Activated CD4-positive, alpha-beta T cell treated with anti-CD3 and anti-CD28 coated beads, Interleukin-2, amount 50 U/mL, for 1 hour (primary cell): ENCODE results near the gene KRT73.
"Not testable (repeated sequence)": the region's sequence is repeated elsewhere in the genome, so short reads cannot be mapped to it uniquely, and the experiment has no call there.

Source experiments
- DNase-seq: peaks from one replicate; pipeline ENCODE4 v3.0.0-alpha.2; 2020

Gene KRT73

GRCh38 chr12:52598966-52599365 is 19.4 kb downstream of the KRT73 start:
- no peak for DNase-seq

- DNase-seq = not testable (repeated sequence)
These were observed 24.1 kb downstream of the KRT73 start for GRCh38 chr12:52594237-52594636.

DNA sequence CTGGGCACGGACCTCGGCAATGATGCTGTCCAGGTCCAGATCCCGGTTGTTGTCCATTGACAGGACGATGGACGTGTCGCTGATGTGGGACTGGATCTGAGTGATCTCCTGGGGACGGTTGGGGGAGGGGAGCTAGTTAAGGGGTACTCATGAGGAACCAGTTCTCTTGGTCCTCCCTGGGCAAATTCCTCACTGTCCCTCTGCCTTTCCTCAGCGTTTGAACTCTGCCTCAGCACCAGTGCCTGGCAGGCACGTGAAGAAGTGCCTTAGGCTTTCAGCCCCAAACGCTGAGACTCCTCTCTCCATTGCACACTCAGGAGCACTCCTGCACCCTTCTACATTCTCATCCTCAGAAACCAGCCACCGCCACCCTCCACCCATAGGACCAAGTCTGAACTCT is 26.8 kb downstream of the KRT73 start:
- DNase-seq = no peak

- no peak for DNase-seq
These were observed 28.3 kb downstream of the KRT73 start for GRCh38 chr12:52590021-52590420.

DNA sequence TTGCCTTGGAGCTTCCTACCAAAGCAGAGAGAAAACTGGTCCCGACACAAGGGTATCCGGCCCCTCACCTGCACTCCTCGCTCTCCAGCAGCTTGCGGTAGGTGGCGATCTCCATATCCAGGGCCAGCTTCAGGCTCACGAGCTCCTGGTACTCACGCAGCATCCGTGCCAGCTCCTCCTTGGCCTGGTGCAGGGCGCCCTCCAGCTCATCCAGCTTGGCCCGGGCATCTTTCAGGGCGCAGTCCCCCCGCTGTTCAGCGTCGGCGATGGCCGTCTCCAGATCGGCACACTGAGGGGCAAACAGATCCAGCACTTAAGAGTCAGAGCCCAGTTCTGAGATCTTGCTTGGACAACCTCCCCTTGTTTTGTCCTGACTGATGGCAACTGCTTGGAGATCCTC is 30.8 kb downstream of the KRT73 start:
- no peak for DNase-seq

GRCh38 chr12:52585946-52586345 is 32.4 kb downstream of the KRT73 start:
- DNase-seq = peak; percentile 76

- no peak for DNase-seq
These were observed 33.3 kb downstream of the KRT73 start for GRCh38 chr12:52585066-52585465.

GRCh38 chr12:52584156-52584682 is 34.1 kb downstream of the KRT73 start:
- no peak for DNase-seq

DNA sequence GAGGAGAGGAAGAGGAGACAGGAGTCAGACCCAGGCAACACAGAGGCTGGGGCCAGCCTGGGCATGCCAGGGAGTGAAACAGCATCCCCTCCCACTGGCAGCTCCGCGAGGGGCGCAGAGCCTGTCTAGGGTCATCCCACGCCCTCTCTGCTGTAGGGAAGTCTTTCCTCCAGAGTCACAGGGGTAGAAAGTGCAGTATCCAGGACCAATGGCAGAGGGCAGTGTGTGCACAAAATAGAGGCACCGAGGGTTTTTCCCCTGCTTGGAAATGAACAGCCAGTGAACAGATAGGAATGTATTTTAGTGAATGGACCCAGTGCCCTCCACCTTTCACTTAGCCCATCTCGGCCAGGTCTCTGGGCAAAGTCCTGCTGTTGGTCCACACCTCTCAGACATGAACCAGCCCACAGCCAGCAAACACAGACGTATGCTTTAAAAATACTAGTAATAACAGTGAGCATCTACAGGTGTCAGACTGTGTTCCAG is 35.3 kb downstream of the KRT73 start:
- peak; percentile 63 for DNase-seq

- no peak for DNase-seq
These were observed 35.9 kb downstream of the KRT73 start for GRCh38 chr12:52582486-52582885.

DNA sequence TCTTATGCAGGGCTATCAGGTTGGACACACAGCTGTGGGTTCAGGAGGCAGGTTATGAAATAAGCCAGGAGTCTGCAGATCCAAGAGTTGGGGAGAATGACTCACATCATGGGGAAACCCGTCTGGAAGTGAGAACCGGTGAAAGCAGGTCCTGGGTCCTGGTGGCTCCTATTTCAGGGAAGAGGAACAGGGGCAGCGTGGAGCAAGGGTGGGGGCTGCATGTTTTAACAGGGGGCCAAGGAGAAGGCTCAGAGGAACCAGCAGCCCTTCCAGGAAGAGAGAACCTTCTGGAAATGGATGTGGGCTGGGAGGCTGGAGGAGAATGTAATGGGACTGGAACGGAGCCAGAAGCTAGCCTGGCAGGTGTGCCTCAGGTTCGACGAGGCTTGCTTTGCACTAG is 36.9 kb downstream of the KRT73 start:
- DNase-seq = no peak

GRCh38 chr12:52581066-52581465 is 37.3 kb downstream of the KRT73 start:
- no peak for DNase-seq

DNA sequence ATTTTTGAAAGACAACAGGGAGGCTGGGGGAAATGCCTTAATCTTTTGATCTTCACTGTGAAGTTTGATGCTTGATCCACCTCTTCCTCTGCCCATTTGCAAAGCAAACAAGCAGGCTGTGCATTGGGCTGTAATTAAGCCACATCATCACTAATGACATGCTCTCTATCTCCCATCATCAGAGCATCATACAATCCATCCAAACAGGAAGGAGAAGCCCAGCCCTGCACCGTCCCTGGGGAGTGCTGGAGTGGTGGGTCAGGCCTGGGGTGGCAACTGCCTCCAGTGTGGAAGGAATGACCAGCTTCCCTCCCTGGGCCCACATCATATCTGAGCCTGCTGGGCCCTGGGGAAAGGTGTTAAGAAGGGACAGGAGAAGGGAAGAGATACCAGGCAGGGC is 37.9 kb downstream of the KRT73 start:
- DNase-seq = no peak

DNA sequence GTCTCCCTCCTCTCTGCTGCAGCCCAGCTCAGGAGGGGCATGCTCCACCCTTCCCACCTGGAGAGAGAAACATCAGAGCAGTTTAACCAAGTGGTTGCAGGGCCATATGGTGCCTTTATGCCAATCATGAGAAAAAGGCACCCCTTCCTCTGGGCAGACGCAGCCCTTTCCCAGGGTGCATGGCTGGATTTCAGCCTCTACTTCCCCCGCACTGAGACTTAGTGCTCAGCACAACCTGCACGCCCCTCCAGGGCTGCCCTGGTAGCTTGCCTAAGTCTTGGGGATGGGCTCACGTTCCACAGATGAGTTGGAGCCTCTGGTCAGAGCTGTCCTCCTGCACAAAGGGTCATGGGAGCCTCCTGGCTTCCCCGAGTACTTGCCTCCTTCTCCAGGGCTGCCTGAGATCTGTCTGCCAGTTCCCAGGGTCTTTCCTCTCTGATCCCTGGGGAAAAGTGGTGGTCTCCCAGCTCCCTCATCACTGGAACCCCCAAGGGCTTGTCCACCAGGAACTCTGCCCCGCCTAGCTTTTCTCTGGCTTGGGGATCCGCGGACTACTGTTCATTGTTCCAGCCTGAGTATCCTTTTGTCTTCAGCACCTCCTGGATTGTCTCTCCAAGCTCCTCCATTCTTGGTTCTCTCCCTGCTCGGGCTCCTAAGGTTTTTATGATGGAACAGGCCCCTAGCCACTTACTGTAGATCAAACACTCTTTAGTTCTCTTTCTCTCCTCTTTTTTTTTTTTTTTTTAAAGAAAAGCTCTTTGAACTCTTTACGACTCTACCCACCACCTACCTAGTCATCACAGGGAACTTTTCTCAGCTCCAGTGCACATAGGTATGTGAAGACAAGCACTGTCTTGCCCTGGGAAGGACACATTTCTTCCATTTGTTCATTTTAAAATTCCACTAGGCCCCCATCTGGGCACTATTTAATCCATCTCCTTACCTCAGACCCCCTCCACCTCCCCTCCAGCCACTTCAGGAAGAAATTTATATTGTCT is 38.6 kb downstream of the KRT73 start:
- no peak for DNase-seq

- DNase-seq = no peak
These were observed 39.9 kb downstream of the KRT73 start for GRCh38 chr12:52578469-52578868.

- no peak for DNase-seq
These were observed 41.0 kb downstream of the KRT73 start for GRCh38 chr12:52577316-52577715.

DNA sequence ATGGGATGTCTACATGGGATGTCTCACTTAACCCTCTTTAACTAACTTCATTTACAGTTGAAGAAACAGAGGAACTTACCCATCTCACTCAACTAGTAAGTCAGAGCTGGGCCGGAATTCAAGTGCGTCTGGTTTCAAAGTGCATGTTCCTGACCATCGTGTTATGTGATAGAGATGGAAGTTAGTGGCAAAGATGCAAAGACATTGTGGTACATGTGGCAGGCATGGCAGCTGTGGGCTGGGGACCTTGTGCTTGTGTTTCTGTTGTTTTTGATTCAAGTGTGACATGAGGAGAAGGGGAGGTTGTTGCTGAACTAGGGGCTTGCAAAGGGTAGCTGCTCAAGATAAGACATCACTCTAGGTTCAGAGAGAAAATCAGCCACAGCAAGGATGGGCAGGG is 42.4 kb downstream of the KRT73 start:
- DNase-seq = no peak

- DNase-seq = no peak
These were observed 43.1 kb downstream of the KRT73 start for GRCh38 chr12:52575256-52575655.

DNA sequence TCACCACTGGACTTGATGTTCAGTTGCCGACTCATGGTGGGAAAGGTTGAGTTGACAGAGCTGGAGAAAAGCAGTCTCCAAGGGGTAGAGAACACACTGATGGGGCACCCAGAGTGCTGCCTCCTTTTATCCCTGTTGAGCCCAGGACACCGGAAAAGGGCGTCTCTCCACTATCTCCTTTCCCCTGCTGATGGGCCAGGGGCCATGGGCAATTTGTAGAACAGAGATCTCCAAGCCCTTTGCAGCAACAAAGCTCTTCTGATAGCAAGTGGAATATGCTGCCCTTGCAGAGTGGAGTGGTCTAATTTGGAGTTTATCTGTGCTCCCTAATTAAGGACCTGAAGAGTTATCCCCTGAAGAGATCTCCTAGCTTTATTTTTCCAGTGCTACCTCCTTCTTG is 44.6 kb downstream of the KRT73 start, which contains the start of gene KRT74:
KRT74 (minus strand) TSS at position 101 of the 400 bp plus-strand sequence; CDS start at position 35, 66 bp downstream.
- DNase-seq = no peak

- no peak for DNase-seq
These were observed 45.1 kb downstream of the KRT73 start for GRCh38 chr12:52573306-52573705.

- DNase-seq = no peak
These were observed 47.8 kb downstream of the KRT73 start for GRCh38 chr12:52570511-52570910.

DNA sequence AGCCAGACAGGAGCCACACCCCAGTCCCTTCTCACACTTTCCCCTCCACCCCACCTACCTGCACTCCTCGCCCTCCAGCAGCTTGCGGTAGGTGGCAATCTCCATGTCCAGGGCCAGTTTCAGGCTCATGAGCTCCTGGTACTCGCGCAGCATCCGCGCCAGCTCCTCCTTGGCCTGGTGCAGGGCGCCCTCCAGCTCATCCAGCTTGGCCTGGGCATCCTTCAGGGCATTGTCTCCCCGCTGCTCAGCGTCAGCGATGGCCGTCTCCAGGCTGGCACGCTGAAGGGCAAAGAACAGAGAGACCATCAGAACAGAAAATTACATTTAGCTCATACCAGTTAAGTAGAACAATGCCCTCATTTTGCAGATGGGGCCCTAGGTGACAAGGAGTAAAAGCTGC is 50.2 kb downstream of the KRT73 start:
- no peak for DNase-seq

DNA sequence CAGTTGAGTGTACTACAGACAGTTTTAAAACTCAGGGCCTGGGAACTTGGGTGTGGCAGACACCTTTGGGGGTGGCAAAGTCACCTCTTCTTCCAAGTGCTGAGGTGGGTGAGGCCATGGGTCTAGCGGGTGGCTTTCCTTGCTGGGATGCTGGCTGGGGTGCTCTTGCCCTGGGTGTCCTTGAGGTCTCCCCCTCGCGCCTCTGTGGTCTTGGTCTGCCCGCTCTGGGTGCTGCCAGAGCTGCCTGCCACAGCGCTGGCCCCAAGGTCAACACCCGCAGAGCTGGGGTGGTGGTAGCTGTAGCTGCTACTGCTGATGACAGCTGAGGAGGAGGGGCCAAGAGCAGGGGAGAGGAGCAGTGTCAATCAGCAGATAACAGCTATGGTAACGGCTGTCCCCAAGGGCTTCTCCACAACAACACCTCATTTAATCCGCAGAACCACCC is 51.5 kb downstream of the KRT73 start:
- no peak for DNase-seq

- no peak for DNase-seq
These were observed 53.8 kb downstream of the KRT73 start for GRCh38 chr12:52564582-52564981.
